HCT116 (cell line): Measurements from ENCODE around the gene DYNLT2B.

Experiments
- CTCF ChIP-seq, 3 experiments: fragments of 200-600 bp in 1 of 3; sonication (generic) in 1 of 3; IDR thresholded peaks in 2 of 3; conservative IDR thresholded peaks in 1 of 3; 2 replicates each; pipeline ENCODE4 v1.5.1; 2012 to 2017; ENCODE audit warnings: low read depth in 2 of 3, low read length in 2 of 3, antibody characterized with exemption in 1 of 3, borderline replicate concordance in 1 of 3, control low read depth in 1 of 3, mild to moderate bottlenecking in 1 of 3, mixed read lengths in 1 of 3, mixed run types in 1 of 3, moderate library complexity in 1 of 3; ENCODE audit not compliant: insufficient read depth in 1 of 3
- MAX ChIP-seq: IDR thresholded peaks from 2 replicates; pipeline ENCODE4 v1.6.1; 2012
- RAD21 ChIP-seq: IDR thresholded peaks from 2 replicates; pipeline ENCODE4 v1.6.1; 2012; ENCODE audit warnings: low read depth, mild to moderate bottlenecking
- REST ChIP-seq: IDR thresholded peaks from 2 replicates; pipeline ENCODE4 v1.6.1; 2012; ENCODE audit warnings: low read depth
- SIN3A ChIP-seq: IDR thresholded peaks from 2 replicates; pipeline ENCODE4 v1.6.1; 2012; ENCODE audit warnings: low read depth
- TCF7L2 ChIP-seq: IDR thresholded peaks from 2 replicates; pipeline ENCODE4 v1.7.0; 2011; ENCODE audit warnings: borderline replicate concordance, inconsistent platforms; ENCODE audit not compliant: insufficient read depth, insufficient read length; ENCODE audit errors: extremely low read depth
- ZNF274 ChIP-seq: fragments of 200-500 bp; sonication (Bioruptor generic); IDR thresholded peaks from 2 replicates; pipeline ENCODE4 v1.6.1; 2014; ENCODE audit warnings: mild to moderate bottlenecking, low read depth, low read length, inconsistent platforms

- TF ChIP-seq RAD21 (no peak), CTCF (IDR thresholded peaks at IDR 0.05 in 2 of 3, conservative IDR thresholded peaks at IDR 0.05 in 1 of 3; ENCODE audit: borderline replicate concordance in 1 of 3, insufficient read depth in 1 of 3, low read depth in 2 of 3, low read length in 2 of 3) (no peak), TCF7L2 (no peak), ZNF274 (no peak), SIN3A (no peak), MAX (no peak), REST (no peak)
These were observed 3.1 kb upstream of the DYNLT2B start for GRCh38 chr3:196321162-196321561.
